Adrenal gland (tissue), 5 donors: Measurements from ENCODE around the gene BPIFB4.

Source experiments
- CTCF ChIP-seq, 6 experiments: fragments of 450-650 bp in 4 of 6; fragments of 200-600 bp in 2 of 6; sonication (generic) in 1 of 6; IDR thresholded peaks; 1 replicate in 5 of 6; 2 replicates in 1 of 6; pipeline versions ENCODE4 v1.5.1 to v1.8.0; 2016 to 2021; ENCODE audit warnings: antibody characterized with exemption in 6 of 6, mild to moderate bottlenecking in 2 of 6, moderate library complexity in 1 of 6
- POLR2A ChIP-seq, 2 donors: fragments of 450-650 bp; IDR thresholded peaks; one replicate each; pipeline ENCODE4 v1.6.1; 2017; ENCODE audit warnings: antibody characterized with exemption in 2 of 2, mild to moderate bottlenecking in 2 of 2, moderate library complexity in 1 of 2
- donor health status: DM: no; HTN: no; CAD: no.

- no peak for TF ChIP-seq CTCF (IDR thresholded peaks at IDR 0.05)
- TF ChIP-seq POLR2A (IDR thresholded peaks at IDR 0.05), result no peak
These were observed 41.2 kb upstream of the BPIFB4 start for GRCh38 chr20:33038243-33038642.
